ENCODE data around the gene CLPTM1L. TPM values are rescaled to one million over a fixed set of nuclear protein-coding genes. Genes with fewer than 3 reads are reported as not detected.

CLPTM1L gene
- total and polyA plus RNA-seq, 9 of the 15 experiments (the other 6 are each of a cell fraction or from before 2014, with no cell fraction given), result 3.5 to 217 (median 177) TPM

GRCh38 chr5:1388383-1388967, 43.6 kb upstream of the CLPTM1L start:
- H3K9me3 ChIP-seq (replicated peaks; ENCODE audit: control insufficient read depth, insufficient read depth, low read depth, low read length), result no peaks in the 10 kb centered on the region
- H4K20me1 ChIP-seq (replicated peaks; ENCODE audit: control insufficient read depth, insufficient read depth, low read length), result peaks cover 26% of the 10 kb centered on the region
- H2AFZ ChIP-seq (ENCODE audit: low read depth, low read length), result no peak overlapping the region
- POLR2A ChIA-PET, result no interaction called here
- CTCF ChIA-PET (ENCODE audit: low intra/inter-chr PET ratio), result no interaction called here
- ATAC-seq (no peak), FAIRE-seq (no peak), DNase-seq (ENCODE audit: extremely low read depth in 1 of 4, low spot score in 3 of 4) (no peak)
- no peaks in the 10 kb centered on the region for H3K9me1 ChIP-seq (ENCODE audit: control insufficient read depth, insufficient read depth, low read length)
- H3K4me3 ChIP-seq, result no peak overlapping the region
- in situ Hi-C loops (cut with MboI) (no loop called here), intact Hi-C loops (cut with micrococcal nuclease) (loop anchor here (10.0 kb wide), 1 partner anchor 256 kb away; no protein-coding TSS in a partner anchor)
- peaks cover 34 to 91% of the 10 kb centered on the region in 2 experiments for H3K27me3 ChIP-seq (ENCODE audit: control insufficient read depth in 2 of 2, insufficient read depth in 2 of 2, low read length in 2 of 2)
- no peaks in the 10 kb centered on the region for H3K36me3 ChIP-seq (ENCODE audit: control insufficient read depth, insufficient read depth, low read length)
- BruUV-seq (replicated peaks), result no TSS peak
- H3K79me2 ChIP-seq (ENCODE audit: control insufficient read depth, insufficient read depth, low read length), result no peaks in the 10 kb centered on the region
- 2% methylated on average over 4 of the region's 4 CpGs for WGBS (ENCODE audit: insufficient coverage, low coverage, missing lambda C conversion rate)
- no peak overlapping the region for H3K4me2 ChIP-seq (ENCODE audit: insufficient read depth, low read length)
- TF ChIP-seq ZNF609 (CRISPR knock-in tag; IDR thresholded peaks at IDR 0.05; ENCODE audit: borderline replicate concordance) (no peak), KAT7 (CRISPR knock-in tag; IDR thresholded peaks at IDR 0.05; ENCODE audit: borderline replicate concordance) (no peak), MBD2 (IDR thresholded peaks at IDR 0.05; ENCODE audit: borderline replicate concordance, low read depth) (no peak), HDAC1 (IDR thresholded peaks at IDR 0.05) (0 out of 4 replicates have a peak, but pooled peaks of 1 of the 2 experiments have one; percentile 19), EHMT2 (IDR thresholded peaks at IDR 0.05) (0 out of 2 replicates have a peak, but pooled peaks have one; percentile 70), IRF1 (CRISPR knock-in tag; IDR thresholded peaks at IDR 0.05; ENCODE audit: borderline replicate concordance) (no peak), PCBP2 (IDR thresholded peaks at IDR 0.05; ENCODE audit: low read depth, low read length, poor library complexity, severe bottlenecking) (no peak), CTCF (IDR thresholded peaks at IDR 0.05 in 2 of 3, conservative IDR thresholded peaks at IDR 0.05 in 1 of 3; ENCODE audit: insufficient read depth in 2 of 3, low read depth in 1 of 3, low read length in 3 of 3) (no peak)
- H3K27ac ChIP-seq (ENCODE audit: extremely low read depth, low read depth, low read length), result no peak overlapping the region
- H3K9ac ChIP-seq (ENCODE audit: insufficient read depth in 1 of 2, low read depth in 2 of 2, low read length in 2 of 2), result no peak overlapping the region
- H3K4me1 ChIP-seq (replicated peaks in 1 of 2; ENCODE audit: control insufficient read depth in 2 of 2, insufficient read depth in 2 of 2, low read length in 2 of 2), result peaks cover 4 to 16% of the 10 kb centered on the region in 2 experiments; a peak in 3 of 5 replicates

Measured in K562 (cell line).